CD8-positive, alpha-beta memory T cell (primary cell): ENCODE results near the gene NDUFB5. TPM values are rescaled to one million over a fixed set of nuclear protein-coding genes. Genes with fewer than 3 reads are reported as not detected.
A peak's percentile ranks its signal among the peaks of the same experiment; 100 is the strongest.

ENCODE experiments used
- CTCF ChIA-PET: fragments of 350-600 bp; sonication (Branson Sonifier 250); formaldehyde crosslinking; loops from one replicate; lab custom pipeline; 2021; ENCODE audit warnings: antibody characterized with exemption; lab: Charles Lee
- POLR2A ChIA-PET: fragments of 350-600 bp; sonication (Branson Sonifier 250); formaldehyde crosslinking; loops from one replicate; lab custom pipeline; 2021; ENCODE audit warnings: antibody characterized with exemption; lab: Charles Lee
- DNase-seq, 5 donors: peaks; one replicate each; pipeline versions ENCODE4 v3.0.0 to v3.0.0-alpha.2; 2020 to 2022; ENCODE audit warnings: mixed read lengths in 1 of 5
- H3K27ac ChIP-seq: one replicate; pipeline ENCODE4 v1.7.0; 2013; ENCODE audit warnings: low read depth, mild to moderate bottlenecking, low read length, moderate library complexity
- H3K27me3 ChIP-seq: 2 replicates; pipeline ENCODE4 v1.7.0; 2013; ENCODE audit warnings: low read length, mild to moderate bottlenecking; ENCODE audit not compliant: insufficient read depth, poor library complexity, severe bottlenecking
- H3K36me3 ChIP-seq: 2 replicates; pipeline ENCODE4 v1.7.0; 2013; ENCODE audit warnings: mild to moderate bottlenecking, low read length, moderate library complexity; ENCODE audit not compliant: insufficient read depth
- H3K4me1 ChIP-seq: 2 replicates; pipeline ENCODE4 v1.7.0; 2013; ENCODE audit warnings: mild to moderate bottlenecking, low read length, moderate library complexity; ENCODE audit not compliant: insufficient read depth
- H3K4me3 ChIP-seq: 2 replicates; pipeline ENCODE4 v1.7.0; 2013; ENCODE audit warnings: mild to moderate bottlenecking, low read length
- H3K9me3 ChIP-seq: 2 replicates; pipeline ENCODE4 v1.7.0; 2013; ENCODE audit warnings: mild to moderate bottlenecking, low read length
- H3K27ac Mint-ChIP-seq, 8 donors: one replicate each; pipeline ENCODE4 v1.8.0; 2020 to 2021; ENCODE audit warnings: mixed read lengths in 8 of 8, mild to moderate bottlenecking in 6 of 8, inconsistent platforms in 3 of 8, moderate library complexity in 3 of 8
- H3K27me3 Mint-ChIP-seq, 2 donors: one replicate each; pipeline ENCODE4 v1.8.0; 2020 to 2021; ENCODE audit warnings: mixed read lengths in 2 of 2, mild to moderate bottlenecking in 1 of 2, moderate library complexity in 1 of 2
- H3K36me3 Mint-ChIP-seq, 3 donors: one replicate each; pipeline ENCODE4 v1.8.0; 2020 to 2021; ENCODE audit warnings: mixed read lengths in 3 of 3, inconsistent platforms in 1 of 3, mild to moderate bottlenecking in 1 of 3
- H3K4me1 Mint-ChIP-seq, 3 donors: one replicate each; pipeline ENCODE4 v1.8.0; 2020 to 2021; ENCODE audit warnings: mixed read lengths in 3 of 3, inconsistent platforms in 1 of 3, mild to moderate bottlenecking in 1 of 3
- H3K4me3 Mint-ChIP-seq, 7 donors: one replicate each; pipeline ENCODE4 v1.8.0; 2020 to 2021; ENCODE audit warnings: mixed read lengths in 7 of 7, mild to moderate bottlenecking in 6 of 7, moderate library complexity in 4 of 7, inconsistent platforms in 2 of 7
- H3K9me3 Mint-ChIP-seq, 5 donors: one replicate each; pipeline ENCODE4 v1.8.0; 2020 to 2022; ENCODE audit warnings: mixed read lengths in 5 of 5, mild to moderate bottlenecking in 3 of 5, moderate library complexity in 2 of 5, inconsistent platforms in 1 of 5
- polyA plus RNA-seq: library from polyadenylated mRNA; unstranded; fragments of 300-500 nt; fragmentation: Illumina TruSeq; gene quantifications from one replicate; pipeline ENCODE4 v1.2.3, GENCODE V29; 2021
- total RNA-seq, 2 experiments: library from RNA; stranded (reverse); gene quantifications; one replicate each; pipeline ENCODE4 v1.2.3, GENCODE V29; 2021

NDUFB5 gene
- 100 to 1,000 TPM; 110 to 126 TPM for total RNA-seq
- polyA plus RNA-seq = 66.5 TPM

GRCh38 chr3:179604321-179605078, at the start of gene NDUFB5, which contains the start of gene MRPL47:
NDUFB5 (plus strand) TSS chr3:179604794; CDS start chr3:179604816, 22 bp downstream.
MRPL47 (minus strand) TSS chr3:179604638; CDS start chr3:179604624, 14 bp downstream.
- Histone ChIP-seq H3K4me3 (peak within 1 kb of the TSS; percentile 82), H3K9me3 (no peaks in the 10 kb centered on the region), H3K36me3 (peaks cover 7% of the 10 kb centered on the region), H3K27me3 (no peaks in the 10 kb centered on the region), H3K27ac (peak within 1 kb of the TSS; percentile 91), H3K4me1 (peaks cover 27% of the 10 kb centered on the region)
- ChIA-PET POLR2A (interaction anchor here (0.5 to 1.3 kb wide), 6 partner anchors 19 to 533 kb away, joined by 3 to 9 read pairs (median 6); partner anchors contain the start of genes ACTL6A, PIK3CA, USP13 and ZMAT3), CTCF (interaction anchor here (1.1 to 1.4 kb wide), 3 partner anchors 33 to 457 kb away, joined by 3 to 6 read pairs (median 4); no protein-coding TSS in a partner anchor)
- Mint-ChIP-seq H3K36me3 (peaks cover 2 to 48% (median 2%) of the 10 kb centered on the region in 3 donors), H3K4me1 (peaks cover 43 to 71% (median 46%) of the 10 kb centered on the region in 3 donors), H3K9me3 (no peaks in the 10 kb centered on the region), H3K27ac (peak within 1 kb of the TSS; percentile 98 to 100 (median 99)), H3K4me3 (peak within 1 kb of the TSS; percentile 98 to 100 (median 99)), H3K27me3 (peaks cover 0 to 3% of the 10 kb centered on the region in 2 donors)
- peak; percentile 85 to 95 (median 92) for DNase-seq

- Mint-ChIP-seq H3K27me3 (peaks cover 5 to 7% of the 10 kb centered on the region in 2 donors), H3K4me3 (peak overlapping the region in 1 of 7 donors; percentile 53), H3K36me3 (peaks cover 0 to 9% (median 0%) of the 10 kb centered on the region in 3 donors), H3K9me3 (no peaks in the 10 kb centered on the region), H3K27ac (no peak overlapping the region), H3K4me1 (peaks cover 5 to 11% (median 10%) of the 10 kb centered on the region in 3 donors)
- Histone ChIP-seq H3K4me1 (peaks cover 4% of the 10 kb centered on the region), H3K36me3 (no peaks in the 10 kb centered on the region), H3K4me3 (no peak overlapping the region), H3K27me3 (no peaks in the 10 kb centered on the region), H3K9me3 (no peaks in the 10 kb centered on the region), H3K27ac (no peak overlapping the region)
- ChIA-PET CTCF (no interaction called here), POLR2A (no interaction called here)
- DNase-seq = peak in 4 of 5 donors; percentile 7 to 56 (median 10)
Measured at GRCh38 chr3:179558742-179559364, 45.7 kb upstream of the NDUFB5 start.

GRCh38 chr3:179560791-179561190, 43.8 kb upstream of the NDUFB5 start:
- no peaks in the 10 kb centered on the region for H3K27me3 ChIP-seq
- H3K27me3 Mint-ChIP-seq = peaks cover 0 to 7% of the 10 kb centered on the region in 2 donors
- no peak for DNase-seq
- no peaks in the 10 kb centered on the region for H3K9me3 ChIP-seq
- ChIA-PET POLR2A (no interaction called here), CTCF (interaction anchor here (0.7 kb wide), 1 partner anchor 110 kb away, joined by 3 read pairs; the partner anchor contains the start of gene GNB4)
- peaks cover 22 to 29% (median 23%) of the 10 kb centered on the region in 3 donors for H3K4me1 Mint-ChIP-seq
- H3K4me1 ChIP-seq = peaks cover 17% of the 10 kb centered on the region
- no peaks in the 10 kb centered on the region for H3K9me3 Mint-ChIP-seq
- H3K36me3 Mint-ChIP-seq = peaks cover 0 to 9% (median 0%) of the 10 kb centered on the region in 3 donors
- no peak overlapping the region for H3K4me3 Mint-ChIP-seq
- no peak overlapping the region for H3K27ac Mint-ChIP-seq
- no peaks in the 10 kb centered on the region for H3K36me3 ChIP-seq
- no peak overlapping the region for H3K4me3 ChIP-seq
- no peak overlapping the region for H3K27ac ChIP-seq

GRCh38 chr3:179562591-179563270, 41.9 kb upstream of the NDUFB5 start, which contains the start of gene ACTL6A:
ACTL6A (plus strand) TSS chr3:179562926; CDS start chr3:179563093, 167 bp downstream.
- Mint-ChIP-seq H3K4me3 (peak within 1 kb of the TSS; percentile 89 to 100 (median 100)), H3K36me3 (peaks cover 0 to 9% (median 0%) of the 10 kb centered on the region in 3 donors), H3K27me3 (peaks cover 0 to 5% of the 10 kb centered on the region in 2 donors), H3K4me1 (peaks cover 25 to 41% (median 26%) of the 10 kb centered on the region in 3 donors), H3K27ac (peak within 1 kb of the TSS; percentile 80 to 97 (median 94)), H3K9me3 (no peaks in the 10 kb centered on the region)
- peaks cover 19% of the 10 kb centered on the region for H3K4me1 ChIP-seq
- peak within 1 kb of the TSS; percentile 57 for H3K27ac ChIP-seq
- ChIA-PET CTCF (interaction anchor here (0.9 to 2.1 kb wide), 11 partner anchors 16 to 416 kb away, joined by 3 to 5 read pairs (median 3); partner anchors contain the start of gene USP13), POLR2A (interaction anchor here (0.6 to 1.9 kb wide), 5 partner anchors 42 to 1039 kb away, joined by 3 to 5 read pairs (median 3); partner anchors contain the start of genes MRPL47, NDUFB5, TTC14 and ZMAT3)
- H3K9me3 ChIP-seq = no peaks in the 10 kb centered on the region
- DNase-seq = peak; percentile 96 to 98 (median 97)
- peak within 1 kb of the TSS; percentile 82 for H3K4me3 ChIP-seq
- H3K36me3 ChIP-seq = no peaks in the 10 kb centered on the region
- H3K27me3 ChIP-seq = no peaks in the 10 kb centered on the region

GRCh38 chr3:179563271-179563783, 41.3 kb upstream of the NDUFB5 start:
- DNase-seq = peak; percentile 48 to 76 (median 57)
- Mint-ChIP-seq H3K9me3 (no peaks in the 10 kb centered on the region), H3K27ac (peak overlapping the region; percentile 70 to 97 (median 88)), H3K36me3 (peaks cover 0 to 9% (median 0%) of the 10 kb centered on the region in 3 donors), H3K27me3 (peaks cover 0 to 5% of the 10 kb centered on the region in 2 donors), H3K4me1 (peaks cover 25 to 42% (median 29%) of the 10 kb centered on the region in 3 donors), H3K4me3 (peak overlapping the region; percentile 89 to 100 (median 100))
- Histone ChIP-seq H3K4me1 (peaks cover 19% of the 10 kb centered on the region), H3K27ac (peak overlapping the region; percentile 57), H3K9me3 (no peaks in the 10 kb centered on the region), H3K36me3 (no peaks in the 10 kb centered on the region), H3K4me3 (peak overlapping the region; percentile 59), H3K27me3 (no peaks in the 10 kb centered on the region)
- ChIA-PET CTCF (interaction anchor here (1.0 to 2.1 kb wide), 6 partner anchors 15 to 173 kb away, joined by 3 to 5 read pairs (median 4); partner anchors contain the start of gene USP13), POLR2A (interaction anchor here (1.9 kb wide), 1 partner anchor 41 kb away, joined by 5 read pairs; the partner anchor contains the start of genes MRPL47 and NDUFB5)

- POLR2A ChIA-PET = no interaction called here
- Mint-ChIP-seq H3K27me3 (peaks cover 0 to 5% of the 10 kb centered on the region in 2 donors), H3K9me3 (no peaks in the 10 kb centered on the region), H3K27ac (peak overlapping the region in 5 of 8 donors; percentile 1 to 47 (median 32)), H3K4me1 (peaks cover 31 to 47% (median 36%) of the 10 kb centered on the region in 3 donors), H3K4me3 (peak overlapping the region in 2 of 7 donors; percentile 2 to 9), H3K36me3 (peaks cover 0 to 17% (median 3%) of the 10 kb centered on the region in 3 donors)
- H3K36me3 ChIP-seq = peaks cover 7% of the 10 kb centered on the region
- no peak for DNase-seq
- H3K27ac ChIP-seq = no peak overlapping the region
- H3K9me3 ChIP-seq = no peaks in the 10 kb centered on the region
- no peaks in the 10 kb centered on the region for H3K27me3 ChIP-seq
- CTCF ChIA-PET = interaction anchor here (1.4 to 1.7 kb wide), 2 partner anchors 13 to 550 kb away, joined by 3 to 4 read pairs; no protein-coding TSS in a partner anchor
- no peak overlapping the region for H3K4me3 ChIP-seq
- H3K4me1 ChIP-seq = peaks cover 19% of the 10 kb centered on the region
Measured at GRCh38 chr3:179565496-179565895, 39.1 kb upstream of the NDUFB5 start.

- peaks cover 41% of the 10 kb centered on the region for H3K36me3 ChIP-seq
Measured at GRCh38 chr3:179580992-179581391, 23.6 kb upstream of the NDUFB5 start.

More at GRCh38 chr3:179580992-179581391, 23.6 kb upstream of the NDUFB5 start:
- CTCF ChIA-PET = interaction anchor here (1.2 kb wide), 1 partner anchor 18 kb away, joined by 3 read pairs; the partner anchor contains the start of gene ACTL6A
- Mint-ChIP-seq H3K27ac (peak overlapping the region in 1 of 8 donors; percentile 54), H3K27me3 (no peaks in the 10 kb centered on the region), H3K9me3 (no peaks in the 10 kb centered on the region), H3K4me3 (no peak overlapping the region), H3K36me3 (peaks cover 3 to 67% (median 12%) of the 10 kb centered on the region in 3 donors), H3K4me1 (no peaks in the 10 kb centered on the region)
- POLR2A ChIA-PET = no interaction called here
- no peak for DNase-seq
- Histone ChIP-seq H3K9me3 (no peaks in the 10 kb centered on the region), H3K4me1 (no peaks in the 10 kb centered on the region), H3K27me3 (no peaks in the 10 kb centered on the region), H3K27ac (no peak overlapping the region), H3K4me3 (no peak overlapping the region)
